Measurements from ENCODE around the gene BARHL1. TPM values are rescaled to one million over a fixed set of nuclear protein-coding genes. Genes with fewer than 3 reads are reported as not detected.
"Not testable (repeated sequence)": the region's sequence is repeated elsewhere in the genome, so short reads cannot be mapped to it uniquely, and the experiment has no call there.

Gene BARHL1
- total RNA-seq, 1 experiment from 2014 or later, result not detected

DNA sequence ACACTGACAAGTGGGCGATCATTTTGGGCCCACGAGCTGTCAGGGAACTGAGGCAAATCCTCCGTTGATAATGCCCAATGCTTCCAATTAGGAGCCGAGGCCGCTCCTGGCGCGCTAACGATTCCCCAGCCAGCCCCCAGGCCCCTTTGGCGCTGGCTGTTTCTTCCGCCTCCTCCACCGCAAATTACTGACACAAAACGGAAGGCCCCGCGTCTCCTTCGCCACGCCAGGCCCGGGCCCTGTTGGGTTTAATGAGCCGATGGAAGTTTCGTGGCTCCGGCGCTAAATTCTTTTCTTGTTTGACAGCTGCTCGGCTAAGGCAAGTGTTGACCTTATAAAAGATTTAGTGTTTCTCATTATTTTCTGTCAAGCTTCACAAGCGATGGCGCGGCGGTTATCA, 25.7 kb upstream of the BARHL1 start:
- DNase-seq (ENCODE audit: low read depth), result no peak

GRCh38 chr9:132557159-132557558, 25.2 kb upstream of the BARHL1 start:
- DNase-seq (ENCODE audit: low read depth), result no peak

GRCh38 chr9:132559711-132560110, 22.7 kb upstream of the BARHL1 start:
- DNase-seq (ENCODE audit: low read depth), result peak; percentile 40

DNA sequence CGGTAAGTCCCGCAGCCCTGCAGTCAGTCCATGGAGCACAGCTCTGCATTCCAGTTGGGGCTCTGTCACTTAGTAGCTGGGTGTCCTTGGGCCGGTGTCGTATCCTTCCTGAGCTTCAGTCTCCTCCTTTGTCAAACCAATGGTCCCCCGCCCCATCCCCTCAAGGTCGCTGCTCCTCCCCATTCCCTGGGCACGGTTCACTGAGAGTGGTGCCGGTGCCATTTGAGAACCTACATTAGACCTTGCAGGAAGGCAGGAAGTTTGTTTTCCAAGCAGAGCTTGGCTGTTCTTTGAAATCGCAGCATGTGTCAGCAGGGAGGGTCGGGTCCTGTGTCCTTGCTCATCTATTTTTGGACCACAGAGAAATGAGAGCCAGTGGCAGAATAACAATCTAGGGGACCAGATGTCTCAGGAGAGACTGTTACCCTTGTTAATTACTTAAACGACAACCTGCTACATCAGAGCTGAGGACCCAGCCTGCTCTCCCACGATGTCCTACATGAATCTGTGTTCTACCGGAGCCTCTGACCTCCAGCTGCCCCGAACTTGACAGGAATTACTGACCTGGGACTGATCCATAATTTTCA, 21.7 kb upstream of the BARHL1 start:
- no peak for DNase-seq (ENCODE audit: low read depth)

GRCh38 chr9:132562306-132562573, 20.2 kb upstream of the BARHL1 start:
- DNase-seq (ENCODE audit: low read depth), result no peak

GRCh38 chr9:132564526-132564925, 17.9 kb upstream of the BARHL1 start:
- no peak for DNase-seq (ENCODE audit: low read depth)

GRCh38 chr9:132568787-132569186, 13.6 kb upstream of the BARHL1 start:
- not testable (repeated sequence) for DNase-seq (ENCODE audit: low read depth)

- DNase-seq (ENCODE audit: low read depth), result no peak
These were observed 10.4 kb upstream of the BARHL1 start for GRCh38 chr9:132571806-132572600.

DNA sequence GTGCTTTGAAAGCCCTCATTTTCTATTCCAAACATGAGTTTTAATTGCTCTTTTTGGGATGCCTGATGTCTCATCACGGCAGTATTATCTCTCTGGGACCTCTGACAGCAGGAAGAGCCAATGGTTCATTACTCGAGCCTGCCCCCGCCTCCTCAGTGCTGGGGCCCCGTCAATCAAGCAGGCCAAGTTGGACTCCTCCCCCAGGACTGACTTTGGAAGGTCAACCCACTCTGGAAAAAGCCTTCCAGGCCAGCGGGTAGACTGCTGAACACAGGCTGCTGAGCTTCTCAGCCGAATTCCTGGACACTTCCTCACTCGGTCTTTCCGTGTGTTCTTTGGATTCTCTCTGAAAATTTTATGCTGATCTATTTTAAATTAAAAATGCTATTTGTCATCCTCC, 9.5 kb upstream of the BARHL1 start:
- peak; percentile 47 for DNase-seq (ENCODE audit: low read depth)

- DNase-seq (ENCODE audit: low read depth), result peak; percentile 61
These were observed 7.3 kb upstream of the BARHL1 start for GRCh38 chr9:132575005-132575609.

- DNase-seq (ENCODE audit: low read depth), result no peak
These were observed 6.6 kb upstream of the BARHL1 start for GRCh38 chr9:132575811-132576210.

- DNase-seq (ENCODE audit: low read depth), result no peak
These were observed 5.3 kb upstream of the BARHL1 start for GRCh38 chr9:132577119-132577518.

DNA sequence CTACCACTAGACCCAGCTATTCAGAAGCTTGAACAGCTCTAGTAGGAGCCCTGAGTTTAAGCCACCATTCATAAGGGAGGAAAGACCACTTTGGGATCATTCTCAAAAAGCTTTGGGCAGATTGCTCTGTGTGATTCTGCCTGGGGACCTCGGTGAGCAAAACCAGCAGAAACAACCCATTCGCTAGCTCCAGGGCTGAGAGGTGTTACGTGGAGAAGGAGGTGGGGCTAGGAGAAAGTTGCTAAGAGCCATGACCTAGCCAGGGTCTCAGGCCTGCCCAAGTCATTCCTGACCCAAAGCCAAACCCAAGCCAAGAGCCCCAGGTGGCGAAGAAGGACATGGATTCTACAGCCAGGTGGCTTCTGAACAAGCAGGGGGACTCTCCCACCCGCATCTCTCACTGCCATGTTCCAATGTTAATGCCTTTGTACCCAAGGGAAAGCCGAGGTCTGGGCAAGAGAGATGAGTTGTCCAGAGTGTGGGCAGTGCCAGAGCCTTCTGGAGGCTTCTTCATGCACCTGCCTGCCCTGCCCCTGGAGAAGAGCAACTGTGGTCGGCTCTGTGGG, 4.0 kb upstream of the BARHL1 start:
- no peak for DNase-seq (ENCODE audit: low read depth)

DNA sequence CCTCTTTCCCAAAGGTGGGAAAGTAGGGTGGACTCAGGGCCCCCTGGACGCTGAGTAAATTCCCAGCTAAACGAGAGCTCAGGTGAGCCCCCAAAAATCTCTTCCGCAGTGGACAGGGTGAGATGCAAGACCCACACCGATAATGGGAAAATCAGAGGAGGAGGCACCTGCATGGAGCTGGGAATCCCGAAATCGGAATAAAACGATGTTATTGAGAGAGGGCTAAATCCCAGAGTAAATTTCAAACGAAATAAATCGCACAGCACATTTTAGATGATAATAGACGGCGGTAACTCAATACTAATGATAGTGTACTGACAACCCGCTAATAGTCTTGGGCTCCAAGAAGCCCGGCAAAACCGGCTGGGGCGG, 3.0 kb upstream of the BARHL1 start:
- DNase-seq (ENCODE audit: low read depth), result no peak

- no peak for DNase-seq (ENCODE audit: low read depth)
These were observed 579 bp downstream of the BARHL1 start for GRCh38 chr9:132582786-132583583.

DNA sequence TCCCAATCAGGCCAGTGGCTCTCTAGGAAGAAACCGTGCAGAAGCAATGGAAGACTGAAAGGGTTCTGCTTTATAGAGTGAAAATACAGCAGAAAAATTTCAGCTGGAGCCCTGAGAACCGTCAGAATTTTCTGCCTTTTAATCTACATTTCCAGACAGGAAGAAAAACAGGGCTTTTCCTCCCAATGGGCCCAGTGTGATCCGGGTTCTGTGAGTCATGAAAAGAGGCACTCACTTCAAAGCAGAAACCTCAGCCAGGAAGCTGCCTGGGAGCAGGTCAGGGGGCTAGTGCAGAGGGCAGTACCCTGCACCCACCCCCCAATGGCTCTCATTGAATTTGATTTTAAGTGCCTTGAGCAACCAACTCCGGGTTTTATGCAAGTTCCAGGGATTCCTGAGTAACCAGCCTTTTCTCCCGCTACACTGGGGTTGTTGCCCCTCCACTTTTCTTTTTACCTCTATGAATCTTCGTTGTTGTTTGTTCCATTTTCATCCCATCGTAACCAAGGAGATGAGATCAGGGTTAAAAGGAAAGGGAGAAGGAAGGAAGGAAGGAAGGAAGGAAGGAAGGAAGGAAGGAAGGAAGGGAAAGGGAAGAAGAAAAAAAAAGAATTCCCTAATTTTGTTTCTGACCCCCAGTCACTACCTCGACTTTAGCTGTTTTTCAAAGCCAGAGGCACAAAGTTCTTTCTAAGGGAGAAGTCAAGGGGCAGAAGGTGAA, 1.3 kb downstream of the BARHL1 start:
- DNase-seq (ENCODE audit: low read depth), result no peak

DNA sequence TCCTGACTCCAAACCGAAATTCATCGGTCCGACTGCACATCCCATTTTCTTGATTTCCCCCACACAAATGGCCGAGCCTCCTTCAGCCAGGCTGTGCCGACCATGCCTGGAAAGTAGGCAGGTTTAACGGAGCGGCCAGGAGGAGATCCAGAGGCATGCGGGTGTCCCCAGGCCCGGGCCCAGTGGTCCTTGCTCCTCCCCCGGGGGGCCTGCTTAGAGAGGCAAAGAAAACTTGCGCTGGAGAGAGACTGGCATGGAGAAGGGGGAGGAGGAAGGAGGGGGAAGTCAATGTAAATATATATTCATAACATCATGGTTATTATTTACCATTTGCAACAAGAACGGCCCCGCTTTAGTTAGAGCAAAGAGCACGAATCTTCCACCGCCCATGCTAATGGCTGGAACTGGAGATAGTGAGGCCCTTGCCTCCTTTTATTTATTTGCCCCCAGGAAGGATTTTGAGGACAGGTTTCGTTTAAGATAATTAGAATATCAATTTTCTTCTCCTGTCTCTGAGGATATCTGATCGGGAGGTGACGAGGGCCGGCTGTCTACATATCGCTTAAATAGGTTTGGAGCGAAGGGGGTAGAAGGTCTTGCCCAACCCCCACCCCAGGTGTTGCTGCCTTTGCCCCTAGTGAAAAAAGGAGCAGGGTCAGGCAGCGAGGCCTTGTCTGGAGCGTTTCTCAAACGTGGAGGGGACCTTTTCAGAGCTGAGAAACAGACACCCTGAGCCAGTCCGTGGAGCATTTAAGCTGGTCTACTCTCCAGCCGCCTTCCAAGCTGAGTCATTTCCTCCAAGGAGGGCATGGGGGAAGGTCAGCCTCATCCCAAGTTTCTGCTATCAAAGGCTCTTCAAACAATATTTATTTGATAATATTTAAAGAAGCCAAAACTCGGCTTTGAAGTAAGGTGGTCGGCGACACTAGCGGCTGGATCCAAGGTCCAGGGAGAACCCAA, 2.5 kb downstream of the BARHL1 start:
- DNase-seq (ENCODE audit: low read depth), result peak; percentile 27

- DNase-seq (ENCODE audit: low read depth), result no peak
These were observed 3.8 kb downstream of the BARHL1 start for GRCh38 chr9:132585954-132586829.

DNA sequence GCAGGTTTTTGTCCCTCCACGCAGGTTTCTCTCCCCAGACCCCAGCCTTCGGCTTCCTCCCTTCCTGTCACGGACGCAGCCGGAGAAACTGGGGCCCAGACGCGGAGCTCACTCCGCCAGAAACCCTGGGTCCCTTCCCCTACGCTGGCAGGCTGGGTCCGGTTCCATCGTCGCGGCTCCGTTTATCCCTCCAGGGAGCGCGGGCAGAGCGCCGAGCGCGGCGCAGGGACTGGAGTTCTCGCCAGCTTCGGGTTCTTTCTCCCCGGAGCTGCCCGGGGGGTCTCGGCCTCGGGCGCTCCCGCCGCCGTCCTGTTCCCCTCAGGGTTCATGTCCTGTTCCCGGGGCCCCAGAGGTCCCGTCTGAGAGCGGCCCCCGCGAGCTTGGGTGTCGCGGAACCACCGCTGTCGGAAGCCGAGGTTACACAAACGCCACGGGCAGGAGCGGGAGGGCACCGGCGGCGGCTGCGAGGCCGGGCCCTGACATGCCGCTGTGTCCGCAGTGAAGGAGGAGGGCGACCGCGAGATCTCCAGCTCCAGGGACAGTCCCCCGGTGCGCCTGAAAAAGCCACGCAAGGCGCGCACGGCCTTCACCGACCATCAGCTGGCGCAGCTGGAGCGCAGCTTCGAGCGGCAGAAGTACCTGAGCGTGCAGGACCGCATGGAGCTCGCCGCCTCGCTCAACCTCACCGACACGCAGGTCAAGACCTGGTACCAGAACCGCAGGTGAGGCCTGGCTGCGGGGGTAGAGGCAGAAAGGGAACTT, 4.6 kb downstream of the BARHL1 start:
- no peak for DNase-seq (ENCODE audit: low read depth)
